WTC11 (cell line): ENCODE measurements around the gene ORM2. TPM values are rescaled to one million over a fixed set of nuclear protein-coding genes. Genes with fewer than 3 reads are reported as not detected.

Experiments used
- ATAC-seq: fragments of 200-7000 bp; cut with Tn5 transposase; 2 replicates; pipeline ENCODE4 v1.10.0; 2021; ENCODE audit warnings: mild to moderate bottlenecking, moderate library complexity
- CTCF ChIA-PET: fragments of 300-600 bp; sonication (Branson Sonifier 250); formaldehyde crosslinking; loops from one replicate; lab custom pipeline; 2021; ENCODE audit warnings: antibody characterized with exemption; lab: Charles Lee
- POLR2A ChIA-PET: fragments of 350-600 bp; sonication (Branson Sonifier 250); formaldehyde crosslinking; loops from one replicate; lab custom pipeline; 2021; ENCODE audit warnings: antibody characterized with exemption; lab: Charles Lee
- DNase-seq: peaks from one replicate; pipeline ENCODE4 v3.0.0; 2021; ENCODE audit warnings: low spot score
- H3K27ac Mint-ChIP-seq: 2 replicates; pipeline ENCODE4 v1.8.0; 2021; ENCODE audit warnings: mixed read lengths
- H3K27me3 Mint-ChIP-seq: 2 replicates; pipeline ENCODE4 v1.8.0; 2021; ENCODE audit warnings: low read depth, mild to moderate bottlenecking, moderate library complexity, mixed read lengths
- H3K36me3 Mint-ChIP-seq: 2 replicates; pipeline ENCODE4 v1.8.0; 2021; ENCODE audit warnings: mixed read lengths
- H3K4me1 Mint-ChIP-seq: 2 replicates; pipeline ENCODE4 v1.8.0; 2022; ENCODE audit warnings: mixed read lengths
- H3K4me3 Mint-ChIP-seq: 2 replicates; pipeline ENCODE4 v1.8.0; 2021; ENCODE audit warnings: mild to moderate bottlenecking, moderate library complexity, mixed read lengths
- H3K9me3 Mint-ChIP-seq: 2 replicates; pipeline ENCODE4 v1.8.0; 2021; ENCODE audit warnings: mixed read lengths
- CREB1 ChIP-seq: sonication (generic); formaldehyde crosslinking; IDR thresholded peaks from 2 replicates; pipeline ENCODE4 v1.8.0; 2023; ENCODE audit warnings: mild to moderate bottlenecking, missing genetic modification reagents
- ESRRA ChIP-seq: sonication (generic); formaldehyde crosslinking; IDR thresholded peaks from 2 replicates; pipeline ENCODE4 v1.8.1; 2022; ENCODE audit warnings: mild to moderate bottlenecking, missing genetic modification reagents, borderline replicate concordance
- GRHL2 ChIP-seq: fragments of 250-450 bp; sonication (Bioruptor Pico); IDR thresholded peaks from 2 replicates; pipeline ENCODE4 v1.8.0; 2022; ENCODE audit warnings: mild to moderate bottlenecking, moderate library complexity; ENCODE audit not compliant: insufficient replicate concordance, severe bottlenecking
- JAZF1 ChIP-seq: fragments of 250-450 bp; sonication (Bioruptor Pico); IDR thresholded peaks from 2 replicates; pipeline ENCODE4 v1.9.0; 2021; ENCODE audit warnings: moderate library complexity, mild to moderate bottlenecking, inconsistent platforms
- NFE2L1 ChIP-seq: sonication (generic); formaldehyde crosslinking; IDR thresholded peaks from 2 replicates; pipeline ENCODE4 v1.8.1; 2023; ENCODE audit warnings: missing genetic modification reagents
- SMAD3 ChIP-seq: sonication (generic); formaldehyde crosslinking; IDR thresholded peaks from 2 replicates; pipeline ENCODE4 v1.8.0; 2022; ENCODE audit warnings: missing genetic modification reagents, mild to moderate bottlenecking, borderline replicate concordance
- SP1 ChIP-seq: sonication (generic); formaldehyde crosslinking; conservative IDR thresholded peaks from 2 replicates; pipeline ENCODE4 v1.8.1; 2022; ENCODE audit warnings: missing genetic modification reagents
- ZNF121 ChIP-seq: sonication (generic); formaldehyde crosslinking; IDR thresholded peaks from 2 replicates; pipeline ENCODE4 v1.8.0; 2023; ENCODE audit warnings: missing genetic modification reagents
- ZNF138 ChIP-seq: sonication (generic); formaldehyde crosslinking; conservative IDR thresholded peaks from 2 replicates; pipeline ENCODE4 v1.8.1; 2022; ENCODE audit warnings: mild to moderate bottlenecking, moderate library complexity, missing genetic modification reagents
- ZNF263 ChIP-seq: sonication (generic); formaldehyde crosslinking; IDR thresholded peaks from 2 replicates; pipeline ENCODE4 v1.8.1; 2022; ENCODE audit warnings: low read depth, mild to moderate bottlenecking, moderate library complexity, missing genetic modification reagents
- ZNF671 ChIP-seq: fragments of 250-450 bp; sonication (Bioruptor Pico); IDR thresholded peaks from 2 replicates; pipeline ENCODE4 v1.8.0; 2021; ENCODE audit warnings: mild to moderate bottlenecking
- total RNA-seq: library from RNA; stranded (reverse); gene quantifications from 3 replicates; pipeline ENCODE4 v1.2.3, GENCODE V29; 2021
- TF ChIP-seq, protein P1 (sequence below): sonication (generic); formaldehyde crosslinking; IDR thresholded peaks from 2 replicates; pipeline ENCODE4 v1.8.1; 2023; ENCODE audit warnings: mild to moderate bottlenecking, missing genetic modification reagents, moderate library complexity
- TF ChIP-seq, protein P2 (sequence below): sonication (generic); formaldehyde crosslinking; IDR thresholded peaks from 2 replicates; pipeline ENCODE4 v1.8.0; 2023; ENCODE audit warnings: missing genetic modification reagents
- TF ChIP-seq, protein P3 (sequence below): sonication (generic); formaldehyde crosslinking; IDR thresholded peaks from 2 replicates; pipeline ENCODE4 v1.8.1; 2022; ENCODE audit warnings: low read depth, missing genetic modification reagents, borderline replicate concordance
- TF ChIP-seq, protein P4 (sequence below): sonication (generic); formaldehyde crosslinking; IDR thresholded peaks from 2 replicates; pipeline ENCODE4 v1.8.1; 2023; ENCODE audit warnings: mild to moderate bottlenecking, missing genetic modification reagents, borderline replicate concordance
- TF ChIP-seq, protein P5 (sequence below): sonication (generic); formaldehyde crosslinking; IDR thresholded peaks from 2 replicates; pipeline ENCODE4 v1.8.0; 2022; ENCODE audit warnings: mild to moderate bottlenecking, missing genetic modification reagents
- TF ChIP-seq, protein P6 (sequence below): sonication (generic); formaldehyde crosslinking; IDR thresholded peaks from 2 replicates; pipeline ENCODE4 v1.8.0; 2022; ENCODE audit warnings: mild to moderate bottlenecking, missing genetic modification reagents

Gene ORM2
- total RNA-seq, 1 experiment from 2014 or later = 1.6 TPM

DNA sequence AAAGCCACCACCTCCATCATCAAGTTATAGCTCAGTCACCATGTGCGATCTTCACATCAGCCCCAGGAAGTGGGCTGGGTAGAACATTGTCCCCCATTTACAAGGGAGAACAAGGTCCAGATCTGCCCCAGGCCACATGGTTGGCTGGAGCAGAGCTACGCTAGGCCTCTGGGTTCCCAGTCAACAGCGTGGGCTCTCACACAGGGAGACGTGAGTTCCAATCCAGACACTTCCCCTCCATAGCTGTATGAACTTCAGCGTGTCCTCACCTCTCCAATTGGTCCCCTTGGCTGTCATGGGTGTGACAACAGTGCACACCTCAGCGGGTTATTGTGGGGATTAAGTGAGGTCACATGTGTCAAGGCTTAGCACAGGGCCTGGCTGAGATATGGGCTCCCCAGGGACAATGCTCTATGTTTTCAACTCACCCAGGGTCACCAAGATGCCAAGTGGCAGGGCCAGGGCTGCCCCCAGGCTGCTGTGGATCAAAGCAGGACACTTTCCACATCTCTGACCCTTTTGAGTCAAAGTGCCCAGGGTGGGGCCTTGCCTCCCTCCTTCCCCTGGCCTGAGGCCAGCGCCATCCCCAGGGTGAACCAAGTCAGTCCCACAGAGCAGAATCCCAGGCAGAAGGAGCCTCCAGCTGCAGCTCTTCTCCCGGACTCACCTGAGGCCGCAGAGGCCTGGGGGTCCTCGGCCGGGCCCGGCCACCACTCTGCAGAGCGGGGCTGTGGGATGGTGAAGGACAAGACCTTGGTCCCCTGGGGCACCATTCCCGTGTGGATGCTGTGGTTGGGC, 38.3 kb downstream of the ORM2 start:
- ChIA-PET CTCF (interaction anchor here (1.4 kb wide), 1 partner anchor 38 kb away, joined by 3 read pairs; no protein-coding TSS in a partner anchor), POLR2A (interaction anchor here (0.6 kb wide), 1 partner anchor 458 kb away, joined by 3 read pairs; no protein-coding TSS in a partner anchor)
- Mint-ChIP-seq H3K9me3 (no peaks in the 10 kb centered on the region), H3K4me1 (peaks cover 45% of the 10 kb centered on the region), H3K36me3 (peaks cover 15% of the 10 kb centered on the region), H3K27ac (no peak overlapping the region), H3K4me3 (no peak overlapping the region), H3K27me3 (no peaks in the 10 kb centered on the region)
- TF ChIP-seq ESRRA (CRISPR knock-in tag) (no peak), JAZF1 (no peak), SMAD3 (no peak), ZNF263 (no peak)
- TF ChIP-seq, protein P1, sequence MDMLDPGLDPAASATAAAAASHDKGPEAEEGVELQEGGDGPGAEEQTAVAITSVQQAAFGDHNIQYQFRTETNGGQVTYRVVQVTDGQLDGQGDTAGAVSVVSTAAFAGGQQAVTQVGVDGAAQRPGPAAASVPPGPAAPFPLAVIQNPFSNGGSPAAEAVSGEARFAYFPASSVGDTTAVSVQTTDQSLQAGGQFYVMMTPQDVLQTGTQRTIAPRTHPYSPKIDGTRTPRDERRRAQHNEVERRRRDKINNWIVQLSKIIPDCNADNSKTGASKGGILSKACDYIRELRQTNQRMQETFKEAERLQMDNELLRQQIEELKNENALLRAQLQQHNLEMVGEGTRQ (CRISPR knock-in tag) = 0 out of 2 replicates have a peak, but pooled peaks have one; percentile 10
- TF ChIP-seq, protein P2, sequence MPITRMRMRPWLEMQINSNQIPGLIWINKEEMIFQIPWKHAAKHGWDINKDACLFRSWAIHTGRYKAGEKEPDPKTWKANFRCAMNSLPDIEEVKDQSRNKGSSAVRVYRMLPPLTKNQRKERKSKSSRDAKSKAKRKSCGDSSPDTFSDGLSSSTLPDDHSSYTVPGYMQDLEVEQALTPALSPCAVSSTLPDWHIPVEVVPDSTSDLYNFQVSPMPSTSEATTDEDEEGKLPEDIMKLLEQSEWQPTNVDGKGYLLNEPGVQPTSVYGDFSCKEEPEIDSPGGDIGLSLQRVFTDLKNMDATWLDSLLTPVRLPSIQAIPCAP (CRISPR knock-in tag) = no peak
- DNase-seq = no peak
- no peak for ATAC-seq

DNA sequence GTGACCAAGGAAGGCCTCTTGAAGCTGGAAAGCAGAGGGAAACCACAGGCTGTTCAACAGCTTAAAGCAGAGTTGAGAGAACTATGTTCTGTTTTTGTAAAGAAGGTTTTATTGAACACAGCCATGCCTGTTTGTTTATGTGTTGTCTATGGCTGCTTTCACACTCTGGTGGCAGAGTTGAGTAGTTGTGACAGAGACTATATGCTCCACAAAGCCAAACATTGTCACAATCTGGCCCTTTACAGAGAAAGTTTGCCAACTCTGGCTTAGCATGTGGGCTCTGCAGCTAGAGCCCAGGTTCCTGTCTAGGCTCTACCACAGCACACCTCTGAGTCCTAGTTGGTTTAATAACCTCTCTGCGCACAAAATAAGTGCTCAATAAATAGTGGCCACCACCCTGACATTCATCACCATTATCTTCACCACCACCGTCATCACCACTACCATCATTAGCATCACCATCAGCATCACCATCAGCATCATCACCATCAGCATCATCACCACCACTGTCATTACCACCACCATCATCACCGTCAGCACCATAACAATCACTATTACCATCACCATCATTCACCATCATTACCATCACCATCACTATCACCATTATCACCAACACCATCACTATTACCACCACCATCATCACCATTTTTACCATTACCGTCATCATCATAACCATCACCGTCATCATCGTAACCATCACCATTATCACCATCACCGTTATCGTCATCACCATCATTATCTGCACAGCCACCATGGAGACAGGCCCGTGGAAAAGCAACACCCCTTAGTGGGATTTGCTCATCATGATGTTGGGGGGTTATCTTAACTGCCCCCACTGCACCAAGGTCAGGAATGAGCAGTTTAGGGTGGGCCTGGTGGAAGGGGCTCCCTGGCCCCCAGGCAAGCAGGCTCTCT, 39.8 kb downstream of the ORM2 start:
- no peak for DNase-seq
- Mint-ChIP-seq H3K27me3 (no peaks in the 10 kb centered on the region), H3K4me3 (peak overlapping the region; percentile 5), H3K27ac (peak overlapping the region; percentile 46), H3K9me3 (no peaks in the 10 kb centered on the region), H3K4me1 (peaks cover 55% of the 10 kb centered on the region), H3K36me3 (peaks cover 14% of the 10 kb centered on the region)
- ATAC-seq = no peak
- ChIA-PET CTCF (interaction anchor here (1.0 to 2.4 kb wide), 4 partner anchors 16 to 261 kb away, joined by 3 to 8 read pairs (median 4); no protein-coding TSS in a partner anchor), POLR2A (interaction anchor here (2.7 kb wide), 1 partner anchor 28 kb away, joined by 13 read pairs; no protein-coding TSS in a partner anchor)
- TF ChIP-seq ZNF138 (CRISPR knock-in tag) = peak; percentile 58; the same call in 1 of the 2 replicates
- TF ChIP-seq NFE2L1 = no peak

DNA sequence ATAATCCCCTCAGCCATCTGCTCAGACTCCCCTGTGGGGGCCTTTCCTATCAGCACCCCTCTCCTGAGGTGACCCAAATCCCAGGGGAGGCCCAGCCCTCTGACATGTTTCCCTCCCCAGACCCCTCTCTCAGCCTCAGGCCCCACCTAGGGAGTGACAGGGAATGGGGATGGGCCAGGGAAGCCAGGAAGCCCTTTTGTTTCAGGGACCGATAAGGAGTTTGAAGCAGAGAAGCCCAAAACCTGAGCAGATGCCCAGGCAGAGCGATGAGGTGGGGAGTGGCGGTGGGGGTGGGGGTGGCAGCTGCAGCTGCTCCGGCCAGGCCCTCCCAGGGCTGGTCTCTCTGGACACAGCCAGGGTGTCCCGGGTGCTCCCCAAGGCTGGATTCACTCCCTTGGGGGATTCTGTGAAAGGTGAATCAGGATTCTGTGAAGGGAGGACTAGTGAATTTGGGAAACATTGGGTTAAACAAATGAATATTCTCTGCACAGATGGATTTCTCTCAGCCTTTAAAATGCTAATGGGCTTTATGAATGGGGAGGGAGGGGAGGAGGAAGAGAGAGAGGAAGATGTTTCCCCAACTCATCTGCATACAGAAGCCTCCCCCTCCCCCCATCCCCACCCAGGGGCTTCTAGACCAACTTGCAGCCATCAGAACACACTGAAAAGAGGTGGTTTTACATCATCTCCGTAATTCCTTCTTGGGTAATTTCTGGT, 40.7 kb downstream of the ORM2 start:
- 0 out of 2 replicates have a peak, but pooled peaks cover 6% of the 10 kb centered on the region for H3K36me3 Mint-ChIP-seq
- H3K9me3 Mint-ChIP-seq = no peaks in the 10 kb centered on the region
- peaks cover 65% of the 10 kb centered on the region for H3K4me1 Mint-ChIP-seq
- peak; percentile 48 for DNase-seq
- CTCF ChIA-PET = interaction anchor here (1.0 to 2.4 kb wide), 5 partner anchors 11 to 262 kb away, joined by 3 to 8 read pairs (median 4); no protein-coding TSS in a partner anchor
- POLR2A ChIA-PET = interaction anchor here (1.1 to 2.7 kb wide), 2 partner anchors 20 to 27 kb away, joined by 3 to 13 read pairs; no protein-coding TSS in a partner anchor
- H3K27ac Mint-ChIP-seq = peak overlapping the region; percentile 81
- no peaks in the 10 kb centered on the region for H3K27me3 Mint-ChIP-seq
- H3K4me3 Mint-ChIP-seq = peak overlapping the region; percentile 39; the same call in 1 of the 2 replicates
- ATAC-seq = peak; percentile 79
- TF ChIP-seq SP1 (CRISPR knock-in tag) = no peak
- TF ChIP-seq, protein P3, sequence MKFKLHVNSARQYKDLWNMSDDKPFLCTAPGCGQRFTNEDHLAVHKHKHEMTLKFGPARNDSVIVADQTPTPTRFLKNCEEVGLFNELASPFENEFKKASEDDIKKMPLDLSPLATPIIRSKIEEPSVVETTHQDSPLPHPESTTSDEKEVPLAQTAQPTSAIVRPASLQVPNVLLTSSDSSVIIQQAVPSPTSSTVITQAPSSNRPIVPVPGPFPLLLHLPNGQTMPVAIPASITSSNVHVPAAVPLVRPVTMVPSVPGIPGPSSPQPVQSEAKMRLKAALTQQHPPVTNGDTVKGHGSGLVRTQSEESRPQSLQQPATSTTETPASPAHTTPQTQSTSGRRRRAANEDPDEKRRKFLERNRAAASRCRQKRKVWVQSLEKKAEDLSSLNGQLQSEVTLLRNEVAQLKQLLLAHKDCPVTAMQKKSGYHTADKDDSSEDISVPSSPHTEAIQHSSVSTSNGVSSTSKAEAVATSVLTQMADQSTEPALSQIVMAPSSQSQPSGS (CRISPR knock-in tag) = no peak
- no peak for TF ChIP-seq CREB1 (CRISPR knock-in tag)
- TF ChIP-seq ZNF671 (CRISPR knock-in tag) = no peak
- TF ChIP-seq GRHL2 (CRISPR knock-in tag) = no peak
- TF ChIP-seq, protein P4, sequence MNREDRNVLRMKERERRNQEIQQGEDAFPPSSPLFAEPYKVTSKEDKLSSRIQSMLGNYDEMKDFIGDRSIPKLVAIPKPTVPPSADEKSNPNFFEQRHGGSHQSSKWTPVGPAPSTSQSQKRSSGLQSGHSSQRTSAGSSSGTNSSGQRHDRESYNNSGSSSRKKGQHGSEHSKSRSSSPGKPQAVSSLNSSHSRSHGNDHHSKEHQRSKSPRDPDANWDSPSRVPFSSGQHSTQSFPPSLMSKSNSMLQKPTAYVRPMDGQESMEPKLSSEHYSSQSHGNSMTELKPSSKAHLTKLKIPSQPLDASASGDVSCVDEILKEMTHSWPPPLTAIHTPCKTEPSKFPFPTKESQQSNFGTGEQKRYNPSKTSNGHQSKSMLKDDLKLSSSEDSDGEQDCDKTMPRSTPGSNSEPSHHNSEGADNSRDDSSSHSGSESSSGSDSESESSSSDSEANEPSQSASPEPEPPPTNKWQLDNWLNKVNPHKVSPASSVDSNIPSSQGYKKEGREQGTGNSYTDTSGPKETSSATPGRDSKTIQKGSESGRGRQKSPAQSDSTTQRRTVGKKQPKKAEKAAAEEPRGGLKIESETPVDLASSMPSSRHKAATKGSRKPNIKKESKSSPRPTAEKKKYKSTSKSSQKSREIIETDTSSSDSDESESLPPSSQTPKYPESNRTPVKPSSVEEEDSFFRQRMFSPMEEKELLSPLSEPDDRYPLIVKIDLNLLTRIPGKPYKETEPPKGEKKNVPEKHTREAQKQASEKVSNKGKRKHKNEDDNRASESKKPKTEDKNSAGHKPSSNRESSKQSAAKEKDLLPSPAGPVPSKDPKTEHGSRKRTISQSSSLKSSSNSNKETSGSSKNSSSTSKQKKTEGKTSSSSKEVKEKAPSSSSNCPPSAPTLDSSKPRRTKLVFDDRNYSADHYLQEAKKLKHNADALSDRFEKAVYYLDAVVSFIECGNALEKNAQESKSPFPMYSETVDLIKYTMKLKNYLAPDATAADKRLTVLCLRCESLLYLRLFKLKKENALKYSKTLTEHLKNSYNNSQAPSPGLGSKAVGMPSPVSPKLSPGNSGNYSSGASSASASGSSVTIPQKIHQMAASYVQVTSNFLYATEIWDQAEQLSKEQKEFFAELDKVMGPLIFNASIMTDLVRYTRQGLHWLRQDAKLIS (CRISPR knock-in tag) = no peak
- TF ChIP-seq ZNF263 = peak; percentile 93
- TF ChIP-seq ZNF121 (CRISPR knock-in tag) = no peak
- TF ChIP-seq, protein P5, sequence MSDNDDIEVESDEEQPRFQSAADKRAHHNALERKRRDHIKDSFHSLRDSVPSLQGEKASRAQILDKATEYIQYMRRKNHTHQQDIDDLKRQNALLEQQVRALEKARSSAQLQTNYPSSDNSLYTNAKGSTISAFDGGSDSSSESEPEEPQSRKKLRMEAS = 0 out of 2 replicates have a peak, but pooled peaks have one; percentile 17
- TF ChIP-seq, protein P6, sequence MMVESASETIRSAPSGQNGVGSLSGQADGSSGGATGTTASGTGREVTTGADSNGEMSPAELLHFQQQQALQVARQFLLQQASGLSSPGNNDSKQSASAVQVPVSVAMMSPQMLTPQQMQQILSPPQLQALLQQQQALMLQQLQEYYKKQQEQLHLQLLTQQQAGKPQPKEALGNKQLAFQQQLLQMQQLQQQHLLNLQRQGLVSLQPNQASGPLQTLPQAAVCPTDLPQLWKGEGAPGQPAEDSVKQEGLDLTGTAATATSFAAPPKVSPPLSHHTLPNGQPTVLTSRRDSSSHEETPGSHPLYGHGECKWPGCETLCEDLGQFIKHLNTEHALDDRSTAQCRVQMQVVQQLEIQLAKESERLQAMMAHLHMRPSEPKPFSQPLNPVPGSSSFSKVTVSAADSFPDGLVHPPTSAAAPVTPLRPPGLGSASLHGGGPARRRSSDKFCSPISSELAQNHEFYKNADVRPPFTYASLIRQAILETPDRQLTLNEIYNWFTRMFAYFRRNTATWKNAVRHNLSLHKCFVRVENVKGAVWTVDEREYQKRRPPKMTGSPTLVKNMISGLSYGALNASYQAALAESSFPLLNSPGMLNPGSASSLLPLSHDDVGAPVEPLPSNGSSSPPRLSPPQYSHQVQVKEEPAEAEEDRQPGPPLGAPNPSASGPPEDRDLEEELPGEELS (CRISPR knock-in tag) = no peak
